Measurements from ENCODE around the gene ZKSCAN2.

ZKSCAN2 gene

DNA sequence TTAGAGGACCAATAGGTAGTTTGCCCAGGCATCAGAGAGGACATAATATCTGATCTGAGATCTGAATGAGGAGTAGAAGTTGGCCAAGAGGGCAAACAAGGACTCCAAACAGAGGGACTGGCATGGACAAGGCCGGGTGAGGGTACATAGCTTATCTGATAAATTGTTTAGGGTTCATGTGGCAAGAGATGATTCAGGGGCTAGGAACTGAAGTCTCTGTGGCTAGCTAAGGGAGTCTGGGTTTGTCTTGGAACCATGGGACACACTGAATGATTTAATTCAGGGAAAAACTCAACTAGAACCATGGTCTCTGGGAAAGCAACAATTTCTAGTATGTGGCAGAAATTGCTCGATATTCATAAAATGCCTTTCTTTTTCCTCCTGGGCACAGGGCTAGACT is 45.0 kb downstream of the ZKSCAN2 start:
- Histone ChIP-seq H3K23ac (ENCODE audit: low read depth, low read length, poor library complexity) (no peak overlapping the region), H3K36me3 (replicated peaks in 1 of 2; ENCODE audit: control insufficient read depth in 2 of 2, insufficient read depth in 2 of 2, low read length in 2 of 2) (no peaks in the 10 kb centered on the region), H2BK120ac (ENCODE audit: low read depth, low read length) (no peak overlapping the region), H3K79me1 (ENCODE audit: low read depth, low read length) (peaks cover 1% of the 10 kb centered on the region), H3K4ac (ENCODE audit: low read length) (no peak overlapping the region), H2BK12ac (ENCODE audit: low read length) (no peak overlapping the region), H4K91ac (ENCODE audit: low read depth, low read length, poor library complexity) (no peak overlapping the region), H3K4me3 (ENCODE audit: low read length in 2 of 2) (no peak overlapping the region), H3K9ac (ENCODE audit: low read depth, low read length, poor library complexity) (no peak overlapping the region), H3K14ac (ENCODE audit: low read length) (no peak overlapping the region), H3K27ac (replicated peaks; ENCODE audit: low read length) (no peak overlapping the region), H2AFZ (ENCODE audit: low read length) (no peak overlapping the region), H3K9me3 (replicated peaks in 1 of 2; ENCODE audit: control insufficient read depth in 2 of 2, insufficient read depth in 1 of 2, low read depth in 1 of 2, low read length in 2 of 2) (no peaks in the 10 kb centered on the region), H3K18ac (ENCODE audit: low read length) (no peak overlapping the region), H2BK5ac (ENCODE audit: low read length) (no peak overlapping the region), H2AK5ac (ENCODE audit: low read depth, low read length) (no peak overlapping the region), H2BK15ac (ENCODE audit: low read length) (no peak overlapping the region), H4K8ac (ENCODE audit: low read depth, low read length) (no peak overlapping the region), H3K4me2 (ENCODE audit: insufficient read depth, low read length, poor library complexity, severe bottlenecking) (no peak overlapping the region), H3K27me3 (ENCODE audit: control insufficient read depth in 3 of 3, insufficient read depth in 3 of 3, low read depth in 1 of 3, low read length in 3 of 3) (peaks cover 0 to 4% (median 0%) of the 10 kb centered on the region in 3 experiments), H3K4me1 (ENCODE audit: control insufficient read depth in 2 of 2, insufficient read depth in 1 of 2, low read depth in 1 of 2, low read length in 2 of 2) (no peaks in the 10 kb centered on the region)
- no peak for DNase-seq (ENCODE audit: low spot score)
- no CpG with 5 or more reads among the region's 2 CpGs for WGBS, 2 donors (ENCODE audit: extremely low coverage in 2 of 2, insufficient read length in 2 of 2, insufficient replicate concordance in 1 of 2)

DNA sequence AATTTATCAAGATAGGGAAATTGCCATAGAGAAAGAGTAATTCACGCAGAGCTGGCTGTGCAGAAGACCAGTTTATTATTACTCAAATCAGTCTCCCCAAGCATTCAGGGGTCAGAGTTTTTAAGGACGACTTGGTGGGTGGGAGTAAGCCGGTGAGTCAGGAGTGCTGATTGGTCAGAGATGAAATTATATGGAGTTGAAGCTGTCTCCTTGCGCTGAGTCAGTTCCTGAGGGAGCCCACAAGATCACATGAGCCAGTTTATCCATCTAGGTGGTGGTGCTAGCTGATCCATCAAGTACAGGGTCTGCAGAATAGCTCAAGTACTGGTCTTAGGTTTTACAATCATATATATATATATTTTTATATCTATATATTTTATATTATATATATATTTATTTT is 46.9 kb downstream of the ZKSCAN2 start:
- DNase-seq (ENCODE audit: low spot score), result no peak
- no peaks in the 10 kb centered on the region for H3K9me3 ChIP-seq (replicated peaks in 1 of 2; ENCODE audit: control insufficient read depth in 2 of 2, insufficient read depth in 1 of 2, low read depth in 1 of 2, low read length in 2 of 2)
- no peaks in the 10 kb centered on the region for H3K36me3 ChIP-seq (replicated peaks in 1 of 2; ENCODE audit: control insufficient read depth in 2 of 2, insufficient read depth in 2 of 2, low read length in 2 of 2)
- no peak overlapping the region for H2BK15ac ChIP-seq (ENCODE audit: low read length)
- H3K4me3 ChIP-seq (ENCODE audit: low read length in 2 of 2), result no peak overlapping the region
- no peak overlapping the region for H3K18ac ChIP-seq (ENCODE audit: low read length)
- no peak overlapping the region for H3K9ac ChIP-seq (ENCODE audit: low read depth, low read length, poor library complexity)
- no peak overlapping the region for H3K27ac ChIP-seq (replicated peaks; ENCODE audit: low read length)
- no peak overlapping the region for H4K8ac ChIP-seq (ENCODE audit: low read depth, low read length)
- H3K4me1 ChIP-seq (ENCODE audit: control insufficient read depth in 2 of 2, insufficient read depth in 1 of 2, low read depth in 1 of 2, low read length in 2 of 2), result no peaks in the 10 kb centered on the region
- H3K27me3 ChIP-seq (ENCODE audit: control insufficient read depth in 3 of 3, insufficient read depth in 3 of 3, low read depth in 1 of 3, low read length in 3 of 3), result no peaks in the 10 kb centered on the region
- no peak overlapping the region for H3K4ac ChIP-seq (ENCODE audit: low read length)
- no peak overlapping the region for H2AFZ ChIP-seq (ENCODE audit: low read length)
- H3K14ac ChIP-seq (ENCODE audit: low read length), result no peak overlapping the region
- H2BK12ac ChIP-seq (ENCODE audit: low read length), result no peak overlapping the region
- no peak overlapping the region for H3K4me2 ChIP-seq (ENCODE audit: insufficient read depth, low read length, poor library complexity, severe bottlenecking)
- no peak overlapping the region for H2BK5ac ChIP-seq (ENCODE audit: low read length)
- H2BK120ac ChIP-seq (ENCODE audit: low read depth, low read length), result no peak overlapping the region
- no CpG with 5 or more reads among the region's 4 CpGs for WGBS, 2 donors (ENCODE audit: extremely low coverage in 2 of 2, insufficient read length in 2 of 2, insufficient replicate concordance in 1 of 2)
- no peak overlapping the region for H2AK5ac ChIP-seq (ENCODE audit: low read depth, low read length)
- H4K91ac ChIP-seq (ENCODE audit: low read depth, low read length, poor library complexity), result no peak overlapping the region
- no peak overlapping the region for H3K23ac ChIP-seq (ENCODE audit: low read depth, low read length, poor library complexity)
- H3K79me1 ChIP-seq (ENCODE audit: low read depth, low read length), result no peaks in the 10 kb centered on the region

DNA sequence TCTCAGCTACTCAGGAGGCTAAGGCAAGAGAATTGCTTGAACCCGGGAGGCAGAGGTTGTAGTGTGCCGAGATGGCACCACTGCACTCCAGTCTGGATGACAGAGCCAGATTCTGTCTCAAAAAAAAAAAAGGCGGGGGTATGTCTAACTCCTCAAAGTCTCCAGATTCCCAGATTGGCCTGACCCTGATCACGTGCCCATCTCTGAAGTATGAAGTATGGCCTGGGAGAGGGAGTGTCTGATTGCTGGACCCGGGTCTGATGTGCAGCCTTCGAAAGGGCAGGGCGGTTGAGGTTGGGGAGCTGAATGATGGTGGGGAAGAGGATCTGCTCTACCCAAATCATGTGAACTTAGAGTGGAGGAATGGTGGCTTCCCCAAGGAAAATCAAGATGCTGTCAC is 58.2 kb downstream of the ZKSCAN2 start:
- Histone ChIP-seq H4K8ac (ENCODE audit: low read depth, low read length) (no peak overlapping the region), H3K4me1 (ENCODE audit: control insufficient read depth in 2 of 2, insufficient read depth in 1 of 2, low read depth in 1 of 2, low read length in 2 of 2) (no peaks in the 10 kb centered on the region), H3K14ac (ENCODE audit: low read length) (no peak overlapping the region), H3K27ac (replicated peaks; ENCODE audit: low read length) (no peak overlapping the region), H3K4me2 (ENCODE audit: insufficient read depth, low read length, poor library complexity, severe bottlenecking) (no peak overlapping the region), H3K18ac (ENCODE audit: low read length) (no peak overlapping the region), H2AK5ac (ENCODE audit: low read depth, low read length) (no peak overlapping the region), H2BK15ac (ENCODE audit: low read length) (no peak overlapping the region), H3K4ac (ENCODE audit: low read length) (no peak overlapping the region), H2BK120ac (ENCODE audit: low read depth, low read length) (no peak overlapping the region), H3K23ac (ENCODE audit: low read depth, low read length, poor library complexity) (no peak overlapping the region), H2BK12ac (ENCODE audit: low read length) (no peak overlapping the region), H3K4me3 (ENCODE audit: low read length in 2 of 2) (no peak overlapping the region), H3K36me3 (replicated peaks in 1 of 2; ENCODE audit: control insufficient read depth in 2 of 2, insufficient read depth in 2 of 2, low read length in 2 of 2) (no peaks in the 10 kb centered on the region), H3K9ac (ENCODE audit: low read depth, low read length, poor library complexity) (no peak overlapping the region), H2AFZ (ENCODE audit: low read length) (no peak overlapping the region), H3K27me3 (ENCODE audit: control insufficient read depth in 3 of 3, insufficient read depth in 3 of 3, low read depth in 1 of 3, low read length in 3 of 3) (no peaks in the 10 kb centered on the region), H3K9me3 (replicated peaks in 1 of 2; ENCODE audit: control insufficient read depth in 2 of 2, insufficient read depth in 1 of 2, low read depth in 1 of 2, low read length in 2 of 2) (no peaks in the 10 kb centered on the region), H4K91ac (ENCODE audit: low read depth, low read length, poor library complexity) (no peak overlapping the region), H3K79me1 (ENCODE audit: low read depth, low read length) (no peaks in the 10 kb centered on the region), H2BK5ac (ENCODE audit: low read length) (no peak overlapping the region)
- WGBS, 2 donors (ENCODE audit: extremely low coverage in 2 of 2, insufficient read length in 2 of 2, insufficient replicate concordance in 1 of 2), result no CpG with 5 or more reads among the region's 7 CpGs
- no peak for DNase-seq (ENCODE audit: low spot score)

DNA sequence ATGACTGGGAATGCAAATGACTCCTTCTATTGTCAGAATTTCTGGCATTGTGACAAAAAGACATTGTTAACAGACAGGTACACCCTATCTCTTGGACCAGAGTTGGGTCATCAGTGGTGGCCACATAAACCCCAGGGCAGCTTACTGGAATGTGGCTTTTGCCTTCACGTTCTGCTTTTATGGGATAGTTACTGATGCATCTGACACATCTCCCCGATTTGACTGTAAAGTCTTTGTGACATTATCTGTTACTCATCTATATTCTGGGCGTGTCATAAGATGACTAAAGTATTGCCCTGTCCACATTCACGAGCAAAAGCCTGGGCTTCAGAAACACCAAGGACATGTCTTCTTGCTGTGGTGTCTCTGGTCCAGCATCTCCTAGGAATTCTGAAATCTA is 59.6 kb downstream of the ZKSCAN2 start:
- H2AK5ac ChIP-seq (ENCODE audit: low read depth, low read length), result no peak overlapping the region
- no peak overlapping the region for H2BK120ac ChIP-seq (ENCODE audit: low read depth, low read length)
- no peak overlapping the region for H3K18ac ChIP-seq (ENCODE audit: low read length)
- no peaks in the 10 kb centered on the region for H3K36me3 ChIP-seq (replicated peaks in 1 of 2; ENCODE audit: control insufficient read depth in 2 of 2, insufficient read depth in 2 of 2, low read length in 2 of 2)
- no peak overlapping the region for H2AFZ ChIP-seq (ENCODE audit: low read length)
- no peak overlapping the region for H3K23ac ChIP-seq (ENCODE audit: low read depth, low read length, poor library complexity)
- no peak overlapping the region for H3K9ac ChIP-seq (ENCODE audit: low read depth, low read length, poor library complexity)
- no peak overlapping the region for H2BK12ac ChIP-seq (ENCODE audit: low read length)
- H3K79me1 ChIP-seq (ENCODE audit: low read depth, low read length), result no peaks in the 10 kb centered on the region
- H4K8ac ChIP-seq (ENCODE audit: low read depth, low read length), result no peak overlapping the region
- no peaks in the 10 kb centered on the region for H3K27me3 ChIP-seq (ENCODE audit: control insufficient read depth in 3 of 3, insufficient read depth in 3 of 3, low read depth in 1 of 3, low read length in 3 of 3)
- no peak overlapping the region for H3K14ac ChIP-seq (ENCODE audit: low read length)
- H2BK5ac ChIP-seq (ENCODE audit: low read length), result no peak overlapping the region
- no peak overlapping the region for H3K4me3 ChIP-seq (ENCODE audit: low read length in 2 of 2)
- H4K91ac ChIP-seq (ENCODE audit: low read depth, low read length, poor library complexity), result no peak overlapping the region
- H3K27ac ChIP-seq (replicated peaks; ENCODE audit: low read length), result no peak overlapping the region
- no CpG with 5 or more reads among the region's 4 CpGs for WGBS, 2 donors (ENCODE audit: extremely low coverage in 2 of 2, insufficient read length in 2 of 2, insufficient replicate concordance in 1 of 2)
- no peak overlapping the region for H3K4ac ChIP-seq (ENCODE audit: low read length)
- no peaks in the 10 kb centered on the region for H3K9me3 ChIP-seq (replicated peaks in 1 of 2; ENCODE audit: control insufficient read depth in 2 of 2, insufficient read depth in 1 of 2, low read depth in 1 of 2, low read length in 2 of 2)
- no peak overlapping the region for H2BK15ac ChIP-seq (ENCODE audit: low read length)
- no peak for DNase-seq (ENCODE audit: low spot score)
- H3K4me2 ChIP-seq (ENCODE audit: insufficient read depth, low read length, poor library complexity, severe bottlenecking), result no peak overlapping the region
- no peaks in the 10 kb centered on the region for H3K4me1 ChIP-seq (ENCODE audit: control insufficient read depth in 2 of 2, insufficient read depth in 1 of 2, low read depth in 1 of 2, low read length in 2 of 2)
